HepG2 (cell line): ENCODE results near the gene UBAC2. TPM values are rescaled to one million over a fixed set of nuclear protein-coding genes. Genes with fewer than 3 reads are reported as not detected.

Source experiments
- ATAC-seq: fragments of 200-7000 bp; cut with Tn5 transposase; 3 replicates; pipeline ENCODE4 v1.9.1; 2020; ENCODE audit warnings: mild to moderate bottlenecking, moderate library complexity
- BruUV-seq: library from RNA; stranded (reverse); fragments of 400-500 nt; replicated peaks from 2 replicates; lab custom pipeline; 2021; lab: Mats Ljungman, UMichigan
- CTCF ChIA-PET: fragments of 300-600 bp; formaldehyde crosslinking; extraction: SDS; loops from one replicate; lab custom pipeline; 2021; ENCODE audit warnings: low total read pairs, inconsistent platforms, low intra/inter-chr PET ratio; lab: Yijun Ruan, JAX
- POLR2A ChIA-PET: fragments of 350-600 bp; sonication (Branson Sonifier 250); formaldehyde crosslinking; loops from one replicate; lab custom pipeline; 2020; ENCODE audit warnings: antibody characterized with exemption, inconsistent platforms; lab: Yijun Ruan, JAX
- DNase-seq: peaks from one replicate; pipeline ENCODE4 v3.0.0-alpha.2; 2015; ENCODE audit warnings: low spot score
- FAIRE-seq: peaks from 3 replicates; lab custom pipeline; 2011; peaks lifted over from hg19 to GRCh38; lab: Jason Lieb, UNC
- H2AFZ ChIP-seq: one replicate; pipeline ENCODE4 v1.6.1; 2011; ENCODE audit warnings: low read length, inconsistent platforms
- H3K27ac ChIP-seq: fragments of 300-600 bp; 3 replicates; pipeline ENCODE4 v1.8.0; 2011; ENCODE audit warnings: mixed run types, mild to moderate bottlenecking, mixed read lengths, low read length, inconsistent platforms; ENCODE audit not compliant: insufficient read depth; ENCODE audit errors: extremely low read length
- H3K27me3 ChIP-seq, 2 experiments: fragments of 200-600 bp in 1 of 2; 2 replicates in 1 of 2; 3 replicates in 1 of 2; pipeline versions ENCODE4 v1.6.0 to v1.8.0; 2011; ENCODE audit warnings: low read length in 2 of 2, mild to moderate bottlenecking in 2 of 2, moderate library complexity in 2 of 2, inconsistent platforms in 1 of 2; ENCODE audit not compliant: insufficient read depth in 2 of 2, control insufficient read depth in 1 of 2
- H3K36me3 ChIP-seq, 2 experiments: fragments of 200-600 bp in 1 of 2; replicated peaks in 1 of 2; 2 replicates in 1 of 2; 3 replicates in 1 of 2; pipeline versions ENCODE4 v1.5.1 to v1.8.0; 2011; ENCODE audit warnings: low read length in 2 of 2, inconsistent platforms in 1 of 2; ENCODE audit not compliant: insufficient read depth in 2 of 2, control insufficient read depth in 1 of 2
- H3K4me1 ChIP-seq: 2 replicates; pipeline ENCODE4 v1.5.1; 2012; ENCODE audit warnings: low read length, inconsistent platforms; ENCODE audit not compliant: insufficient read depth
- H3K4me2 ChIP-seq: 2 replicates; pipeline ENCODE4 v1.6.0; 2011; ENCODE audit warnings: low read depth, low read length, inconsistent platforms
- H3K4me3 ChIP-seq, 3 experiments: fragments of 200-600 bp in 1 of 3; sonication (generic), shearing (Covaris generic) in 1 of 3; replicated peaks in 1 of 3; 2 replicates each; pipeline ENCODE4 v1.5.1; 2011 to 2016; ENCODE audit warnings: low read length in 3 of 3, inconsistent platforms in 2 of 3, low read depth in 2 of 3, mild to moderate bottlenecking in 2 of 3, control low read depth in 1 of 3, mixed read lengths in 1 of 3; ENCODE audit not compliant: insufficient read depth in 1 of 3
- H3K79me2 ChIP-seq: one replicate; pipeline ENCODE4 v1.6.1; 2011; ENCODE audit warnings: low read length, inconsistent platforms; ENCODE audit not compliant: insufficient read depth
- H3K9ac ChIP-seq: 2 replicates; pipeline ENCODE4 v1.6.0; 2011; ENCODE audit warnings: mild to moderate bottlenecking, low read depth, low read length, inconsistent platforms; ENCODE audit not compliant: insufficient read depth
- H3K9me3 ChIP-seq: 2 replicates; pipeline ENCODE4 v1.5.1; 2012; ENCODE audit warnings: mild to moderate bottlenecking, low read length
- H4K20me1 ChIP-seq: 2 replicates; pipeline ENCODE4 v1.6.0; 2011; ENCODE audit warnings: inconsistent platforms, mild to moderate bottlenecking, low read length, moderate library complexity; ENCODE audit not compliant: insufficient read depth
- BHLHE40 ChIP-seq: IDR thresholded peaks from 2 replicates; pipeline ENCODE4 v1.6.1; 2011; ENCODE audit warnings: low read length, improper control_type of control experiment
- NBN ChIP-seq: fragments of 450-650 bp; conservative IDR thresholded peaks from 2 replicates; pipeline ENCODE4 v1.6.1; 2017
- NR2F1 ChIP-seq, 2 experiments: fragments of 450-650 bp in 1 of 2; formaldehyde crosslinking in 1 of 2; IDR thresholded peaks; 2 replicates each; pipeline versions ENCODE4 v1.5.0 to v1.6.1; 2016 to 2020; ENCODE audit warnings: mild to moderate bottlenecking in 1 of 2, missing compliant biosample characterization in 1 of 2, missing genetic modification reagents in 1 of 2, moderate library complexity in 1 of 2
- POGZ ChIP-seq: sonication (generic); formaldehyde crosslinking; IDR thresholded peaks from 2 replicates; pipeline ENCODE4 v1.4.0; 2020; ENCODE audit warnings: mild to moderate bottlenecking, missing genetic modification reagents
- RELA ChIP-seq: sonication (generic); formaldehyde crosslinking; IDR thresholded peaks from 2 replicates; pipeline ENCODE4 v1.4.0; 2020; ENCODE audit warnings: missing genetic modification reagents
- SRSF9 ChIP-seq: fragments of 200-400 bp; formaldehyde crosslinking; IDR thresholded peaks from 2 replicates; pipeline ENCODE4 v1.6.1; 2018; ENCODE audit warnings: borderline replicate concordance, mild to moderate bottlenecking, low read depth, low read length; ENCODE audit not compliant: insufficient read depth, poor library complexity, severe bottlenecking
- TEF ChIP-seq: sonication (generic); formaldehyde crosslinking; IDR thresholded peaks from 2 replicates; pipeline ENCODE4 v1.5.0; 2020; ENCODE audit warnings: missing genetic modification reagents
- U2AF2 ChIP-seq: fragments of 200-400 bp; formaldehyde crosslinking; IDR thresholded peaks from 2 replicates; pipeline ENCODE4 v1.6.1; 2017; ENCODE audit warnings: low read depth, mild to moderate bottlenecking, low read length
- ZNF225 ChIP-seq: sonication (generic); formaldehyde crosslinking; IDR thresholded peaks from 2 replicates; pipeline ENCODE4 v1.4.0; 2020; ENCODE audit warnings: mild to moderate bottlenecking, missing genetic modification reagents
- ZNF296 ChIP-seq: sonication (generic); formaldehyde crosslinking; conservative IDR thresholded peaks from 2 replicates; pipeline ENCODE4 v1.5.0; 2020; ENCODE audit warnings: mild to moderate bottlenecking, missing genetic modification reagents
- ZNF33A ChIP-seq: sonication (generic); formaldehyde crosslinking; IDR thresholded peaks from 2 replicates; pipeline ENCODE4 v1.5.1; 2020; ENCODE audit warnings: missing genetic modification reagents, mild to moderate bottlenecking, moderate library complexity, borderline replicate concordance
- ZNF451 ChIP-seq: sonication (generic); formaldehyde crosslinking; IDR thresholded peaks from 2 replicates; pipeline ENCODE4 v1.5.0; 2020; ENCODE audit warnings: mild to moderate bottlenecking, missing genetic modification reagents
- ZNF562 ChIP-seq: sonication (generic); formaldehyde crosslinking; IDR thresholded peaks from 2 replicates; pipeline ENCODE4 v1.8.0; 2022; ENCODE audit warnings: missing genetic modification reagents, borderline replicate concordance
- ZNF800 ChIP-seq: sonication (generic); formaldehyde crosslinking; IDR thresholded peaks from 2 replicates; pipeline ENCODE4 v1.4.0; 2020; ENCODE audit warnings: missing genetic modification reagents
- WGBS: methylation state at CpG from one replicate; pipeline ENCODE4 v1.1.6; 2017; ENCODE audit warnings: low lambda C conversion rate; 5-methylcytosine and 5-hydroxymethylcytosine counted together
- in situ Hi-C: cut with HindIII; loops from 2 replicates; pipeline ENCODE4 v1.10.0; 2017; ENCODE audit warnings: low pct_unique_long_range_greater_than_20kb; ENCODE audit not compliant: extremely low pct_ligation_motif_present
- intact Hi-C: fragments of 100-400 bp; cut with micrococcal nuclease; formaldehyde crosslinking; loops from one replicate; pipeline ENCODE4 v1.10.0; 2022; ENCODE audit not compliant: unreplicated experiment
- polyA plus RNA-seq, 8 experiments: library from polyadenylated mRNA; depleted of rRNA in 3 of 8; stranded (reverse) in 7 of 8; unstranded in 1 of 8; fragments of >200 nt; fragmentation: Illumina TruSeq in 4 of 8; extraction: Trizol in 4 of 8; gene quantifications; 2 replicates each; pipeline versions ENCODE4 v1.2.1 to v1.2.3, GENCODE V29; 2011 to 2016; ENCODE audit warnings: low read depth in 4 of 8, missing spikeins in 1 of 8, mixed read lengths in 1 of 8; ENCODE audit not compliant: insufficient read depth in 1 of 8
- total RNA-seq, 5 experiments: library from RNA; depleted of rRNA; stranded (reverse); fragments of >200 nt; fragmentation: Illumina TruSeq; extraction: Trizol; gene quantifications; 2 replicates each; pipeline ENCODE4 v1.2.3, GENCODE V29; 2016; ENCODE audit warnings: low read depth in 1 of 5
- TF ChIP-seq, protein P1 (sequence below): sonication (generic); formaldehyde crosslinking; IDR thresholded peaks from 2 replicates; pipeline ENCODE4 v1.8.0; 2023; ENCODE audit warnings: mild to moderate bottlenecking, missing genetic modification reagents

The UBAC2 gene
- total and polyA plus RNA-seq, 2 of the 13 experiments (the other 11 are each of a cell fraction or from before 2014, with no cell fraction given) = 61.3 to 80.8 TPM

GRCh38 chr13:99275093-99275469, 74.4 kb downstream of the UBAC2 start:
- TF ChIP-seq, protein P1, sequence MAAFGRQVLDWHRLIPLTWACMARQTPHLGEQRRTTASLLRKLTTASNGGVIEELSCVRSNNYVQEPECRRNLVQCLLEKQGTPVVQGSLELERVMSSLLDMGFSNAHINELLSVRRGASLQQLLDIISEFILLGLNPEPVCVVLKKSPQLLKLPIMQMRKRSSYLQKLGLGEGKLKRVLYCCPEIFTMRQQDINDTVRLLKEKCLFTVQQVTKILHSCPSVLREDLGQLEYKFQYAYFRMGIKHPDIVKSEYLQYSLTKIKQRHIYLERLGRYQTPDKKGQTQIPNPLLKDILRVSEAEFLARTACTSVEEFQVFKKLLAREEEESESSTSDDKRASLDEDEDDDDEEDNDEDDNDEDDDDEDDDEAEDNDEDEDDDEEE (CRISPR knock-in tag) = no peak
- no peak for TF ChIP-seq NR2F1 (CRISPR knock-in tag; IDR thresholded peaks at IDR 0.05)
- TF ChIP-seq ZNF225 (CRISPR knock-in tag) = no peak
- TF ChIP-seq RELA (CRISPR knock-in tag) = no peak
- TF ChIP-seq ZNF562 (CRISPR knock-in tag) = no peak
- TF ChIP-seq ZNF800 = no peak
- no peak for TF ChIP-seq NBN
- TF ChIP-seq ZNF296 (CRISPR knock-in tag) = no peak
- no peak for TF ChIP-seq ZNF451
- TF ChIP-seq BHLHE40 = no peak
- TF ChIP-seq SRSF9 = no peak
- no peak for TF ChIP-seq ZNF33A (CRISPR knock-in tag)
- no peak for TF ChIP-seq TEF
- no peak for TF ChIP-seq U2AF2
- TF ChIP-seq POGZ (CRISPR knock-in tag) = no peak
- H3K36me3 ChIP-seq = peaks cover 3 to 19% of the 10 kb centered on the region in 2 experiments; a peak in 4 of 5 replicates
- intact Hi-C loops = no loop called here
- peaks cover 4% of the 10 kb centered on the region; the same call in 1 of the 2 replicates for H3K9me3 ChIP-seq
- FAIRE-seq = no peak
- CTCF ChIA-PET = no interaction called here
- no peak overlapping the region for H3K4me2 ChIP-seq
- no peak overlapping the region for H3K4me3 ChIP-seq
- H3K4me1 ChIP-seq = no peaks in the 10 kb centered on the region
- no peak for DNase-seq
- H4K20me1 ChIP-seq = 0 out of 2 replicates have a peak, but pooled peaks cover 6% of the 10 kb centered on the region
- no peak overlapping the region for H3K27ac ChIP-seq
- WGBS = 100% methylated on average over 1 of the region's 1 CpG
- BruUV-seq = no TSS peak
- ATAC-seq = no peak
- in situ Hi-C loops = no loop called here
- H3K79me2 ChIP-seq = no peaks in the 10 kb centered on the region
- POLR2A ChIA-PET = no interaction called here
- H3K9ac ChIP-seq = no peak overlapping the region
- no peaks in the 10 kb centered on the region for H3K27me3 ChIP-seq
- H2AFZ ChIP-seq = no peak overlapping the region
